Gastrocnemius medialis (tissue), 4 donors: ENCODE data around the gene RASL11A.

Experiments
- CTCF ChIP-seq, 5 experiments: fragments of 450-650 bp in 3 of 5; fragments of 200-600 bp in 2 of 5; sonication (generic) in 2 of 5; IDR thresholded peaks in 4 of 5; conservative IDR thresholded peaks in 1 of 5; 1 replicate in 4 of 5; 2 replicates in 1 of 5; pipeline ENCODE4 v1.5.1; 2016 to 2019; ENCODE audit warnings: antibody characterized with exemption in 5 of 5, mild to moderate bottlenecking in 3 of 5, moderate library complexity in 3 of 5
- POLR2A ChIP-seq, 2 donors: fragments of 450-650 bp; IDR thresholded peaks; one replicate each; pipeline ENCODE4 v1.6.1; 2017; ENCODE audit warnings: antibody characterized with exemption in 2 of 2, mild to moderate bottlenecking in 2 of 2, moderate library complexity in 2 of 2

- TF ChIP-seq CTCF (IDR thresholded peaks at IDR 0.05 in 4 of 5, conservative IDR thresholded peaks at IDR 0.05 in 1 of 5) (no peak), POLR2A (IDR thresholded peaks at IDR 0.05) (no peak)
These were observed 28.2 kb downstream of the RASL11A start for GRCh38 chr13:27298849-27299248.
